ENCODE data around the gene CCDC24.
A peak's percentile ranks its signal among the peaks of the same experiment; 100 is the strongest.

The CCDC24 gene

GRCh38 chr1:43969416-43969745 is 22.0 kb upstream of the CCDC24 start:
- Histone ChIP-seq H3K9me3 (ENCODE audit: control insufficient read depth, low read length) (no peaks in the 10 kb centered on the region), H3K4me1 (ENCODE audit: control insufficient read depth, insufficient read depth, low read length) (peaks cover 13% of the 10 kb centered on the region), H3K4me3 (ENCODE audit: low read length) (peak overlapping the region; percentile 99), H3K9ac (ENCODE audit: low read length) (no peak overlapping the region), H3K27me3 (ENCODE audit: control insufficient read depth, insufficient read depth, low read length) (no peaks in the 10 kb centered on the region), H3K36me3 (ENCODE audit: control insufficient read depth, insufficient read depth, low read length) (no peaks in the 10 kb centered on the region)

DNA sequence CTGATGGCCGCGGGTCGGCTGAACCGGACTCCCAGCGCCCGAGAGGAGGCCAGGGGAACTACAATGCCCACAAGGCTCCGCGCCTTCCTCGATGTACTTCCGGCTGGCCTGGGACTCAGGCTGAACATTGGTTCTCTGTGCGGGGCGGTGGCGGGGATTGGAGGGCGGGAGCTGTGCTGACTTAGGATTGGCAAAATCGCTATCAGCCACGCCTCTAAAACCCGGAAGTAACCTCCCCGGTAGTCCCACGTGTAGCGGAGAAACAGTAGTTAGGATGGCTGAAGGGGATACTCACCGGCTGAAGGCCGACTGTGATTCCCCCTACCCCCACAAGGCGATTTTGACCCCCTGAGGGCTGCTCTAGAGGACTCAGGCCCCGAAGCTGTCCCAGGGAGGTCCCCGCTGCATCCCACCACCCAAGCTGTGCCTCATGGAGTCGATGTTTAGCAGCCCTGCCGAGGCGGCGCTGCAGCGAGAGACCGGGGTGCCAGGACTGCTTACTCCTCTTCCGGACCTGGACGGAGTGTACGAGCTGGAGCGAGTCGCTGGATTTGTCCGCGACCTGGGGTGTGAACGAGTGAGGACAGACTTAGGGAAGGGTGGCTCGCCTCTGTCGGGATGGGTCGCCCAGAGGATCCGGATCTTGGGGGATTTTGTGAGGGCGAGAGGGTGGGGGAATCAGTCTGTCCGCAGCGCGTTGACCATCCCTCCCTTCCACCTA is 21.5 kb upstream of the CCDC24 start, which contains the start of gene DPH2:
DPH2 (plus strand) TSS at position 265 of the 721 bp plus-strand sequence; CDS start at position 431, 166 bp downstream.
- Histone ChIP-seq H3K27me3 (ENCODE audit: control insufficient read depth, insufficient read depth, low read length) (no peaks in the 10 kb centered on the region), H3K9ac (ENCODE audit: low read length) (peak within 1 kb of the TSS; percentile 69), H3K4me1 (ENCODE audit: control insufficient read depth, insufficient read depth, low read length) (peaks cover 13% of the 10 kb centered on the region), H3K36me3 (ENCODE audit: control insufficient read depth, insufficient read depth, low read length) (no peaks in the 10 kb centered on the region), H3K9me3 (ENCODE audit: control insufficient read depth, low read length) (no peaks in the 10 kb centered on the region), H3K4me3 (ENCODE audit: low read length) (peak within 1 kb of the TSS; percentile 99)

DNA sequence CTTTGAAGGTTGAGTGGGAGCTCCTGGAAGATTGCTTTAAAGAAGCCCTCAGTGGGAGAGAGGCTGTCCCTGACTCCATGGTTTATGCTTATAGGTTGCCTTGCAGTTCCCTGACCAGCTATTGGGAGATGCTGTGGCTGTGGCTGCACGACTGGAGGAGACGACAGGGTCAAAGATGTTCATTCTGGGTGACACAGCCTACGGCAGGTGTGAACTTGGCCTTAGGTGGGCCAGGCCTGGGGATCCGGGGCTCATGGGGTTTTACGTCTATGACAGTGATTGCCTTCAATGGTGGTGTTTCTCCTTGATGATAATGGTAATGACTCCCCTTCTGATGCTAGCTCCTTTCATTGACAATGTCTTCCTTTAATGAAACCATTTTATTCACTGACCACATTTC is 20.9 kb upstream of the CCDC24 start:
- no peaks in the 10 kb centered on the region for H3K27me3 ChIP-seq (ENCODE audit: control insufficient read depth, insufficient read depth, low read length)
- no peaks in the 10 kb centered on the region for H3K36me3 ChIP-seq (ENCODE audit: control insufficient read depth, insufficient read depth, low read length)
- H3K9ac ChIP-seq (ENCODE audit: low read length): peak overlapping the region; percentile 69
- H3K9me3 ChIP-seq (ENCODE audit: control insufficient read depth, low read length): no peaks in the 10 kb centered on the region
- H3K4me3 ChIP-seq (ENCODE audit: low read length): peak overlapping the region; percentile 99
- peaks cover 15% of the 10 kb centered on the region for H3K4me1 ChIP-seq (ENCODE audit: control insufficient read depth, insufficient read depth, low read length)

DNA sequence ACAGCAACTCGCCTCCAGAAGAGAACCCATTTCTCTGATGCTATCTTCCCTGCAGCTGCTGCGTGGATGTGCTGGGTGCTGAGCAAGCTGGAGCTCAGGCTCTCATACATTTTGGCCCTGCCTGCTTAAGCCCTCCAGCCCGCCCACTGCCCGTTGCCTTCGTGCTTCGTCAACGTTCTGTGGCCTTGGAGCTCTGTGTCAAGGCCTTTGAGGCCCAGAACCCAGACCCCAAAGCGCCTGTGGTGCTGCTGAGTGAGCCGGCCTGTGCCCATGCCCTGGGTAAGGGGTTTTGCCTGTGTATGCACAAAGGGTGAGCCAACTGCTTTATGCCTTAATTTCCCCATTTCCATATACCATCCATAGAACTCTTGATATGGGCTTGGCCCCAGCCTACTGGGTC is 20.5 kb upstream of the CCDC24 start:
- Histone ChIP-seq H3K27me3 (ENCODE audit: control insufficient read depth, insufficient read depth, low read length) (no peaks in the 10 kb centered on the region), H3K9ac (ENCODE audit: low read length) (peak overlapping the region; percentile 69), H3K9me3 (ENCODE audit: control insufficient read depth, low read length) (no peaks in the 10 kb centered on the region), H3K36me3 (ENCODE audit: control insufficient read depth, insufficient read depth, low read length) (no peaks in the 10 kb centered on the region), H3K4me1 (ENCODE audit: control insufficient read depth, insufficient read depth, low read length) (peaks cover 19% of the 10 kb centered on the region), H3K4me3 (ENCODE audit: low read length) (no peak overlapping the region)

- H3K9me3 ChIP-seq (ENCODE audit: control insufficient read depth, low read length): no peaks in the 10 kb centered on the region
- no peak overlapping the region for H3K4me3 ChIP-seq (ENCODE audit: low read length)
- H3K36me3 ChIP-seq (ENCODE audit: control insufficient read depth, insufficient read depth, low read length): peaks cover 1% of the 10 kb centered on the region
- peaks cover 25% of the 10 kb centered on the region for H3K4me1 ChIP-seq (ENCODE audit: control insufficient read depth, insufficient read depth, low read length)
- no peaks in the 10 kb centered on the region for H3K27me3 ChIP-seq (ENCODE audit: control insufficient read depth, insufficient read depth, low read length)
- H3K9ac ChIP-seq (ENCODE audit: low read length): no peak overlapping the region
These were observed 19.9 kb upstream of the CCDC24 start for GRCh38 chr1:43971336-43971980.

DNA sequence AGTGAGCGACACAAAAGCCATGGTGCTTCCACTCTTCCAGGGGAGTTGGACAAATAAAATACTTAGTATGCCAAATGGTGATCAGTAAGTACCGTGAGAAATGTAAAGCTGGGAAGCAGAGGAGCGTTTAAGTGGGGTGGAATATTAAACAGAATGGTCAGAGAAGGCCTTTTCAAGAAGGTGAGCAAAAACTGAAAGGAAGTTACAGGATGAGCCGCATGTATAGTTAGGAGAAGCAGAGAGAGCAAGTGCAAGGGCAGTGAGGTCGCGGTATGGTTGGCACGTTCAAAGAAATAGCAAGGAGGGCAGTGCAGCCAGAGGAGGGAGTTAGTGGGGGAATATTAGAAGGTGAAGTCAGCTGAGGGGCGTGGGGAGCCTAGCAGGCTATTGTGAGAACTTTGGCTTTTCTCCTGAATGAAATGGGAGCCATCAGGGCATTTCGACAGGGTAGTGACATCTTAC is 17.4 kb upstream of the CCDC24 start:
- Histone ChIP-seq H3K9me3 (ENCODE audit: control insufficient read depth, low read length) (no peaks in the 10 kb centered on the region), H3K9ac (ENCODE audit: low read length) (peak overlapping the region; percentile 90), H3K36me3 (ENCODE audit: control insufficient read depth, insufficient read depth, low read length) (peaks cover 6% of the 10 kb centered on the region), H3K4me1 (ENCODE audit: control insufficient read depth, insufficient read depth, low read length) (peaks cover 42% of the 10 kb centered on the region), H3K4me3 (ENCODE audit: low read length) (peak overlapping the region; percentile 56), H3K27me3 (ENCODE audit: control insufficient read depth, insufficient read depth, low read length) (no peaks in the 10 kb centered on the region)

GRCh38 chr1:43974443-43975248 is 16.8 kb upstream of the CCDC24 start, which contains the start of gene ATP6V0B:
ATP6V0B (plus strand) TSS chr1:43974960; CDS start chr1:43975041, 81 bp downstream.
- no peaks in the 10 kb centered on the region for H3K27me3 ChIP-seq (ENCODE audit: control insufficient read depth, insufficient read depth, low read length)
- no peaks in the 10 kb centered on the region for H3K9me3 ChIP-seq (ENCODE audit: control insufficient read depth, low read length)
- H3K4me1 ChIP-seq (ENCODE audit: control insufficient read depth, insufficient read depth, low read length): peaks cover 40% of the 10 kb centered on the region
- H3K9ac ChIP-seq (ENCODE audit: low read length): peak within 1 kb of the TSS; percentile 90
- peaks cover 6% of the 10 kb centered on the region for H3K36me3 ChIP-seq (ENCODE audit: control insufficient read depth, insufficient read depth, low read length)
- peak within 1 kb of the TSS; percentile 88 for H3K4me3 ChIP-seq (ENCODE audit: low read length)

DNA sequence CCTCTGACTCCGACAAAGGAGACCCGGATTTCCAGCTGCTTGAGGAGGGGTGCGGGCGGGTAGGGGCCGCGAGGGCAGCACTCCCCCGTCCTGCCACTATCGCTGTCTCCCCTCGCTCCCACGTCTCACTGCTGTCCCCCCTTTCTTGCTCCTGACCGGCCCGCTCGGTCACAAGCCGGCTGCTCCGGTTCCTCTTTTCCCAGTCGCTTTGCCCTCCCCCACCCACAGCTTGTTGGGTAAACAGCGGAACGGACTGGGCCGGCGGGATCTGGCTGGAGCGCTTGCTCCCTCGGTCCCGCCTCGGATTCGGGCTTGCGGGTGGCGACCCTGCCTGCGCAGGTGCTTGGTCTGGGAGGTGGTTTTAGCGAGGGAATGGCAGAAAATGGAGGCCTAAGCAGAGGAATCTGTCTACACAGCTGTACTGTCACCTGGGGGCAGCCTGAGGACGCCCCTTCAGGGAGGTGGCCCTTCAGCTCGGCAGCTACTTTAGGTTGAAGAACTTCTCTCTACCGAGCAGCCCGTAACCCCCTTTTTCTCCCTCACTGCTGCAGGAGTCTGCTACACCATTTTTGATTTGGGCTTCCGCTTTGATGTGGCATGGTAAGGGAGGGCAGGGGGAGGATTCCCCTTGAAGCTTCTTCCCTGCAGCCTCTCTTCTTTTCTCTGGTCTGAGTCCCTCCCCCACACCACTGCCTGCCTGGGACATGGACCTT is 16.0 kb upstream of the CCDC24 start:
- H3K4me3 ChIP-seq (ENCODE audit: low read length): peak overlapping the region; percentile 88
- H3K27me3 ChIP-seq (ENCODE audit: control insufficient read depth, insufficient read depth, low read length): no peaks in the 10 kb centered on the region
- peaks cover 42% of the 10 kb centered on the region for H3K4me1 ChIP-seq (ENCODE audit: control insufficient read depth, insufficient read depth, low read length)
- peaks cover 6% of the 10 kb centered on the region for H3K36me3 ChIP-seq (ENCODE audit: control insufficient read depth, insufficient read depth, low read length)
- no peaks in the 10 kb centered on the region for H3K9me3 ChIP-seq (ENCODE audit: control insufficient read depth, low read length)
- H3K9ac ChIP-seq (ENCODE audit: low read length): peak overlapping the region; percentile 90

GRCh38 chr1:43976045-43976444 is 15.4 kb upstream of the CCDC24 start:
- Histone ChIP-seq H3K9me3 (ENCODE audit: control insufficient read depth, low read length) (no peaks in the 10 kb centered on the region), H3K9ac (ENCODE audit: low read length) (peak overlapping the region; percentile 90), H3K4me3 (ENCODE audit: low read length) (peak overlapping the region; percentile 88), H3K4me1 (ENCODE audit: control insufficient read depth, insufficient read depth, low read length) (peaks cover 44% of the 10 kb centered on the region), H3K27me3 (ENCODE audit: control insufficient read depth, insufficient read depth, low read length) (no peaks in the 10 kb centered on the region), H3K36me3 (ENCODE audit: control insufficient read depth, insufficient read depth, low read length) (peaks cover 6% of the 10 kb centered on the region)

DNA sequence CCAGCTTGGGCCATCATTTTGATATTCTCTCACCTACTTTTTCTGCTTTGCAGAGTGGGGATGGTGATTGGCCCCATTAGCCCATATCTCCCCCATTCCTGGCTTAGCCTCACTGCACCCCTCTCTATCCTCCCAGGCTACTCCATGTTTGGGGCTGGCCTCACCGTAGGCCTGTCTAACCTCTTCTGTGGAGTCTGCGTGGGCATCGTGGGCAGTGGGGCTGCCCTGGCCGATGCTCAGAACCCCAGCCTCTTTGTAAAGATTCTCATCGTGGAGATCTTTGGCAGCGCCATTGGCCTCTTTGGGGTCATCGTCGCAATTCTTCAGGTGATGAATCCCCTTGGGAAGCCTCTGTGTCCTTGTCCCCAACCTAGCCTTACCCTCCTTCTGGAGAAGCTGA is 14.5 kb upstream of the CCDC24 start:
- H3K9ac ChIP-seq (ENCODE audit: low read length): no peak overlapping the region
- H3K27me3 ChIP-seq (ENCODE audit: control insufficient read depth, insufficient read depth, low read length): no peaks in the 10 kb centered on the region
- H3K9me3 ChIP-seq (ENCODE audit: control insufficient read depth, low read length): no peaks in the 10 kb centered on the region
- no peak overlapping the region for H3K4me3 ChIP-seq (ENCODE audit: low read length)
- H3K4me1 ChIP-seq (ENCODE audit: control insufficient read depth, insufficient read depth, low read length): peaks cover 49% of the 10 kb centered on the region
- peaks cover 6% of the 10 kb centered on the region for H3K36me3 ChIP-seq (ENCODE audit: control insufficient read depth, insufficient read depth, low read length)

DNA sequence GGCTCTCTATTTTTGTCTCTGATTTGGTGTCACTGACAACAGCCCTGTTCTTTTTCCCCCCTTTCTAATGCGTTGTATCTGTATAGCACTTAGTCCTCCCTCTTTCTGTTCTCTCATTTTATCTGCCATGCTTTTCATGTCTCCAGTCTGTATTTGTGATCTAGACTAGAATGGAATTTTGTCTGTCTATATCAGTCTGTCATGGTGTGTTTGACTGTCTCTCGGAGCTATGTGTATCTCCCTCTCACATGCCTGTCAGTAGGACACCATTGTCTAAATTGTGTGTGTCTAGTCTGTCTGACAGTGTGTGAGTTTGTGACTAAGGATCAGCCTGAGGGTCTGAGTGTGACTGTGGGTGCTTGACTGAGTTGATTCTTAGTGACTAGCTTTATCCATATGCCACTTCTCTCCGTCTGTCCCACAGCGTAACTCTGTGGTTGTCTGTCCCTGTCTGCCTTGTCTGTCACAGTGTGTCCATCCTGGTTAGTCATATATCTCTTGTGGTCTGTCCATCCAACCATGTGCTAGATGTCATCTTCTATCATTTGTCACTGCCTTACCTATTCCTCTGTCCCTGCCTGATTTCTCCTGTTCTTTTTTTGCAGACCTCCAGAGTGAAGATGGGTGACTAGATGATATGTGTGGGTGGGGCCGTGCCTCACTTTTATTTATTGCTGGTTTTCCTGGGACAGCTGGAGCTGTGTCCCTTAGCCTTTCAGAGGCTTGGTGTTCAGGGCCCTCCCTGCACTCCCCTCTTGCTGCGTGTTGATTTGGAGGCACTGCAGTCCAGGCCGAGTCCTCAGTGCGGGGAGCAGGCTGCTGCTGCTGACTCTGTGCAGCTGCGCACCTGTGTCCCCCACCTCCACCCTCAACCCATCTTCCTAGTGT is 13.8 kb upstream of the CCDC24 start:
- Histone ChIP-seq H3K4me3 (ENCODE audit: low read length) (no peak overlapping the region), H3K4me1 (ENCODE audit: control insufficient read depth, insufficient read depth, low read length) (peaks cover 49% of the 10 kb centered on the region), H3K36me3 (ENCODE audit: control insufficient read depth, insufficient read depth, low read length) (peaks cover 6% of the 10 kb centered on the region), H3K9ac (ENCODE audit: low read length) (no peak overlapping the region), H3K9me3 (ENCODE audit: control insufficient read depth, low read length) (no peaks in the 10 kb centered on the region), H3K27me3 (ENCODE audit: control insufficient read depth, insufficient read depth, low read length) (no peaks in the 10 kb centered on the region)
